ENCODE data around the gene FKBP1A. TPM values are rescaled to one million over a fixed set of nuclear protein-coding genes. Genes with fewer than 3 reads are reported as not detected.

The FKBP1A gene
- total and polyA plus RNA-seq, 7 donors = 71.7 to 515 (median 118) TPM

- 95 to 97% methylated on average over 6 of the region's 6 CpGs for WGBS, 2 donors
- intact Hi-C loops (cut with DNase I) = no loop called here
- H3K4me3 ChIP-seq = no peak overlapping the region
- H3K4me1 ChIP-seq = peaks cover 0 to 12% (median 8%) of the 10 kb centered on the region in 4 donors
- H3K9me3 ChIP-seq = no peaks in the 10 kb centered on the region
- H3K27me3 ChIP-seq = no peaks in the 10 kb centered on the region
- no peak for TF ChIP-seq EP300 (IDR thresholded peaks at IDR 0.05)
- no peak for TF ChIP-seq POLR2AphosphoS5 (IDR thresholded peaks at IDR 0.05)
- no peak for TF ChIP-seq POLR2A (IDR thresholded peaks at IDR 0.05)
- TF ChIP-seq CTCF (IDR thresholded peaks at IDR 0.05) = no peak
- DNase-seq = no peak
- H3K36me3 ChIP-seq = no peaks in the 10 kb centered on the region
- H3K27ac ChIP-seq = no peak overlapping the region
Measured at GRCh38 chr20:1320016-1320415, 72.8 kb downstream of the FKBP1A start.

GRCh38 chr20:1319462-1319861 lies 73.4 kb downstream of the FKBP1A start:
- 84 to 96% methylated on average over 4 of the region's 4 CpGs for WGBS, 2 donors
- DNase-seq = no peak
- no peaks in the 10 kb centered on the region for H3K9me3 ChIP-seq
- no peak overlapping the region for H3K27ac ChIP-seq
- TF ChIP-seq POLR2A (IDR thresholded peaks at IDR 0.05) = no peak
- no peak for TF ChIP-seq EP300 (IDR thresholded peaks at IDR 0.05)
- no peak for TF ChIP-seq POLR2AphosphoS5 (IDR thresholded peaks at IDR 0.05)
- TF ChIP-seq CTCF (IDR thresholded peaks at IDR 0.05) = no peak
- H3K36me3 ChIP-seq = no peaks in the 10 kb centered on the region
- intact Hi-C loops (cut with DNase I) = loop anchor here (10.0 kb wide), 1 partner anchor 455 kb away; no protein-coding TSS in a partner anchor
- no peaks in the 10 kb centered on the region for H3K27me3 ChIP-seq
- H3K4me1 ChIP-seq = peaks cover 0 to 6% (median 3%) of the 10 kb centered on the region in 4 donors
- no peak overlapping the region for H3K4me3 ChIP-seq

- no peaks in the 10 kb centered on the region for H3K36me3 ChIP-seq
- no peaks in the 10 kb centered on the region for H3K9me3 ChIP-seq
- TF ChIP-seq EP300 (IDR thresholded peaks at IDR 0.05) (no peak), POLR2A (IDR thresholded peaks at IDR 0.05) (no peak), CTCF (IDR thresholded peaks at IDR 0.05) (no peak), POLR2AphosphoS5 (IDR thresholded peaks at IDR 0.05) (no peak)
- H3K4me1 ChIP-seq = peaks cover 0 to 4% (median 0%) of the 10 kb centered on the region in 4 donors
- no peaks in the 10 kb centered on the region for H3K27me3 ChIP-seq
- 85 to 89% methylated on average over 4 of the region's 4 CpGs for WGBS, 2 donors
- H3K4me3 ChIP-seq = no peak overlapping the region
- no peak overlapping the region for H3K27ac ChIP-seq
- intact Hi-C loops (cut with DNase I) = loop anchor here (10.0 kb wide), 1 partner anchor 456 kb away; no protein-coding TSS in a partner anchor
- no peak for DNase-seq
Measured at GRCh38 chr20:1319051-1319450, 73.8 kb downstream of the FKBP1A start.

Other genes starting within 250 kb of the FKBP1A start
- under 1 TPM in 1 of 4 donors, not detected in 3; 0.33 TPM for gene TMEM74B, start 208.1 kb downstream of the FKBP1A start, total RNA-seq
- gene TMEM74B, start 208.1 kb downstream of the FKBP1A start, polyA plus RNA-seq = 1 to 10 TPM in 1 of 3 donors, not detected in 2; 2.9 TPM
- not detected for gene C20orf202, start 189.6 kb downstream of the FKBP1A start, total RNA-seq
- gene C20orf202, start 189.6 kb downstream of the FKBP1A start, polyA plus RNA-seq = under 1 TPM in 1 of 3 donors, not detected in 2; 0.13 TPM
- gene RAD21L1, start 167.0 kb downstream of the FKBP1A start, total RNA-seq = not detected
- not detected for gene RAD21L1, start 167.0 kb downstream of the FKBP1A start, polyA plus RNA-seq
- gene SNPH, start 126.8 kb downstream of the FKBP1A start, total RNA-seq = 10 to 100 TPM in 1 of 4 donors, 1 to 10 TPM in 3; 6.4 to 21.0 (median 8.9) TPM
- gene SNPH, start 126.8 kb downstream of the FKBP1A start, polyA plus RNA-seq = 1 to 10 TPM in 1 of 3 donors, under 1 TPM in 2; under 0.01 to 4.4 (median 0.23) TPM
- 1 to 10 TPM; 1.1 to 3.6 (median 1.9) TPM for gene SDCBP2, start 63.9 kb downstream of the FKBP1A start, total RNA-seq
- gene SDCBP2, start 63.9 kb downstream of the FKBP1A start, polyA plus RNA-seq = 100 to 1,000 TPM; 229 to 724 (median 339) TPM
- gene NSFL1C, start 73.8 kb upstream of the FKBP1A start, total RNA-seq = 10 to 100 TPM; 33.5 to 46.5 (median 40.5) TPM
- gene NSFL1C, start 73.8 kb upstream of the FKBP1A start, polyA plus RNA-seq = 10 to 100 TPM; 49.9 to 61.9 (median 55.0) TPM
- gene SIRPB2, start 98.4 kb upstream of the FKBP1A start, total RNA-seq = 10 to 100 TPM in 1 of 4 donors, 1 to 10 TPM in 3; 6.6 to 10.2 (median 8.9) TPM
- 1 to 10 TPM; 1.2 to 2.5 (median 2.3) TPM for gene SIRPB2, start 98.4 kb upstream of the FKBP1A start, polyA plus RNA-seq
- under 1 TPM in 1 of 4 donors, not detected in 3; 0.66 TPM for gene SIRPD, start 164.7 kb upstream of the FKBP1A start, total RNA-seq
- gene SIRPD, start 164.7 kb upstream of the FKBP1A start, polyA plus RNA-seq = under 1 TPM in 1 of 3 donors, not detected in 2; 0.90 TPM
- gene SIRPB1, start 227.0 kb upstream of the FKBP1A start, total RNA-seq = 1 to 10 TPM in 3 of 4 donors, under 1 TPM in 1; 0.36 to 5.2 (median 2.8) TPM
- gene SIRPB1, start 227.0 kb upstream of the FKBP1A start, polyA plus RNA-seq = 1 to 10 TPM in 1 of 3 donors, under 1 TPM in 1, not detected in 1; 0.98 to 2.3 TPM

Measured in sigmoid colon (tissue), 7 donors.